Activated naive CD8-positive, alpha-beta T cell treated with anti-CD3 and anti-CD28 coated beads for 36 hours (primary cell): ENCODE measurements around the gene EXOC2. TPM values are rescaled to one million over a fixed set of nuclear protein-coding genes. Genes with fewer than 3 reads are reported as not detected.
"Not testable (repeated sequence)": the region's sequence is repeated elsewhere in the genome, so short reads cannot be mapped to it uniquely, and the experiment has no call there.

Experiments used
- DNase-seq: peaks from one replicate; pipeline ENCODE4 v3.0.0; 2021
- H3K27ac Mint-ChIP-seq: one replicate; pipeline ENCODE4 v1.8.0; 2022; ENCODE audit warnings: mild to moderate bottlenecking, moderate library complexity, mixed read lengths
- H3K27me3 Mint-ChIP-seq: one replicate; pipeline ENCODE4 v1.8.0; 2022; ENCODE audit warnings: mild to moderate bottlenecking, mixed read lengths
- H3K36me3 Mint-ChIP-seq: one replicate; pipeline ENCODE4 v1.8.0; 2021; ENCODE audit warnings: mild to moderate bottlenecking, mixed read lengths
- H3K4me1 Mint-ChIP-seq: one replicate; pipeline ENCODE4 v1.8.0; 2021; ENCODE audit warnings: mixed read lengths
- H3K4me3 Mint-ChIP-seq: one replicate; pipeline ENCODE4 v1.8.0; 2022; ENCODE audit warnings: mild to moderate bottlenecking, moderate library complexity, mixed read lengths
- H3K9me3 Mint-ChIP-seq: one replicate; pipeline ENCODE4 v1.8.0; 2022; ENCODE audit warnings: mixed read lengths
- total RNA-seq, 2 experiments: library from RNA; stranded (reverse); gene quantifications; one replicate each; pipeline ENCODE4 v1.2.3, GENCODE V29; 2021

EXOC2 gene
- total RNA-seq, 2 experiments from 2014 or later: 28.4 to 30.0 TPM

DNA sequence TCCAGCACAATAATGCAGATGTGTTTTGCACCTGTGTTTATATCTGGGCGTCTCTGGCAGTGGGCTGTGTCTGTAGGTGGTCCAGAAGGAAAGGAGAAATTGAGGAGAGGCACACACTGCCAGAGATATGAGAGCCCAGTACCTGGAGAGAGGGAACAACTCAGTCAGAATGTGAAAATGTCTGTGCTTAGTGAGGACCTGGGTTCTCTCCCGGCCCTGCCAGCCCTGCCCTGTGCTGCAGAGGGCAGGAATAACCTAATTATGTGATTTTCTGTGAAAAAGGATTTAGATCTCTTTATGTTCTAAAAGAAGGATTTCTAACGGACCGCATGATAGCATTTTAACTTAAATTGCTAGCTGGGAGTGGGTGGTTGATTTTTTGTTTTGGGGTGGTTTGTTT lies 8.3 kb upstream of the EXOC2 start:
- H3K36me3 Mint-ChIP-seq: no peaks in the 10 kb centered on the region
- peaks cover 8% of the 10 kb centered on the region for H3K27me3 Mint-ChIP-seq
- H3K27ac Mint-ChIP-seq: no peak overlapping the region
- H3K9me3 Mint-ChIP-seq: no peaks in the 10 kb centered on the region
- H3K4me3 Mint-ChIP-seq: no peak overlapping the region
- H3K4me1 Mint-ChIP-seq: peaks cover 1% of the 10 kb centered on the region
- DNase-seq: no peak

DNA sequence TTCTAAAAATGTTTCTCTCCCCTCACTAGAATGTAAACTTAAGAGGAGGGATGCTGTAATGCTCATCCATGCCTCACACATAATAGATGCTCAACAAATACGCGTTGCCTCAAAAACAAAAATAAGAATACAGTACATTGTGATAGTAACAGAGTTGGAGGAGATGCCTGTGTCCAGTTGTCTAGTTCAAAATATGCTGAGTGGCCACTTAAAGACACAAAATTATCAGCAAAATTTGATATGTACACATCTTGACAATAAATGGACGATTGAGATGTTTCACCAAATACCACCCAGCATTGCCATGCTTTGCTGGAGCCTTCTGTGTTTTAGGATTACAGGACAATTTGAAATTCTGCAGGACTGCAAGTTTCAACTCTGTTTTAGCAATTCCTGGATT lies 7.6 kb upstream of the EXOC2 start:
- peaks cover 1% of the 10 kb centered on the region for H3K4me1 Mint-ChIP-seq
- H3K9me3 Mint-ChIP-seq: no peaks in the 10 kb centered on the region
- H3K27ac Mint-ChIP-seq: no peak overlapping the region
- H3K36me3 Mint-ChIP-seq: no peaks in the 10 kb centered on the region
- H3K4me3 Mint-ChIP-seq: no peak overlapping the region
- H3K27me3 Mint-ChIP-seq: peaks cover 8% of the 10 kb centered on the region
- no peak for DNase-seq

DNA sequence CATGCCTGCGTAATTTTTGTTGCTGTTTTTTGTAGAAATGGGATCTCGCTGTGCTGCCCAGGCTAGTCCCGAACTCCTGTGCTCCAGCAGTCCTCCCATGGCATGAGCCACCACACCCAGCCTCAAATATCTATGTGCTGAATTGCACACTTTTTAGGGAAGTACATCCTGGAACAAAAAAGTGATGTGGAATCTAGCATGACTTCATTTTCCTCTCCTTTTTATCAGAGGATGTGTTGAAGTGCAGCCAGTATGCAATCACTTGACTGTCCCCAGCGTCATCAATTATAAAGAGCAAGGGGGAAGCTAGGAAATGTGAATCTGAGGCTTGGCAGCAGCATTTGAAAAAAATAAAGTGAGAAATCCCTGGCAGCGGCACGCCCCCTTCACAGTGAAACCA lies 6.4 kb upstream of the EXOC2 start:
- Mint-ChIP-seq H3K27ac (no peak overlapping the region), H3K4me3 (no peak overlapping the region), H3K27me3 (peaks cover 8% of the 10 kb centered on the region), H3K36me3 (no peaks in the 10 kb centered on the region), H3K4me1 (peaks cover 1% of the 10 kb centered on the region), H3K9me3 (no peaks in the 10 kb centered on the region)
- no peak for DNase-seq

GRCh38 chr6:694431-695126 lies 1.6 kb upstream of the EXOC2 start:
- H3K4me1 Mint-ChIP-seq: peaks cover 22% of the 10 kb centered on the region
- H3K4me3 Mint-ChIP-seq, H3K27me3 Mint-ChIP-seq, H3K27ac Mint-ChIP-seq, H3K9me3 Mint-ChIP-seq, H3K36me3 Mint-ChIP-seq, DNase-seq: not testable (repeated sequence)

DNA sequence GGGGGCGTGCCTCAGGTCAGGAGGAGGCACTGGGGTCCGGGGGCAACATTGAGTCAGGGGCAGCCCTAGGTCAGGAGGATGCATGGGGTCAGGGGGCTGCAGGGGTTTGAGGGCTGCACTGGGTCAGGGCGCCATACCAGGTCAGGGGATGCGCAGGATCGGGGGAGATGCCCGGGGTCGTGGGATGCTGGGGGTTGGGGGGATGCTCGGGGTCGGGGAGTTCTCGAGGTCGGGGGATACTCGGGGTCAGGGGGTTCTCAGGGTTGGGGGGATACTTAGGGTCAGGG lies 727 bp upstream of the EXOC2 start:
- no peaks in the 10 kb centered on the region for H3K27me3 Mint-ChIP-seq
- no peak for DNase-seq
- no peaks in the 10 kb centered on the region for H3K9me3 Mint-ChIP-seq
- H3K27ac Mint-ChIP-seq: no peak overlapping the region
- H3K36me3 Mint-ChIP-seq: peaks cover 8% of the 10 kb centered on the region
- H3K4me3 Mint-ChIP-seq: peak overlapping the region; percentile 97
- H3K4me1 Mint-ChIP-seq: peaks cover 25% of the 10 kb centered on the region

GRCh38 chr6:692356-692851 lies 535 bp downstream of the EXOC2 start:
- peak; percentile 84 for DNase-seq
- Mint-ChIP-seq H3K27ac (peak overlapping the region; percentile 85), H3K9me3 (no peaks in the 10 kb centered on the region), H3K27me3 (no peaks in the 10 kb centered on the region), H3K36me3 (peaks cover 8% of the 10 kb centered on the region), H3K4me3 (peak overlapping the region; percentile 93), H3K4me1 (peaks cover 25% of the 10 kb centered on the region)

- Mint-ChIP-seq H3K4me1 (peaks cover 37% of the 10 kb centered on the region), H3K27me3 (no peaks in the 10 kb centered on the region), H3K27ac (no peak overlapping the region), H3K9me3 (no peaks in the 10 kb centered on the region), H3K36me3 (peaks cover 12% of the 10 kb centered on the region), H3K4me3 (no peak overlapping the region)
- no peak for DNase-seq
These were observed 3.7 kb downstream of the EXOC2 start for GRCh38 chr6:689223-689622.

DNA sequence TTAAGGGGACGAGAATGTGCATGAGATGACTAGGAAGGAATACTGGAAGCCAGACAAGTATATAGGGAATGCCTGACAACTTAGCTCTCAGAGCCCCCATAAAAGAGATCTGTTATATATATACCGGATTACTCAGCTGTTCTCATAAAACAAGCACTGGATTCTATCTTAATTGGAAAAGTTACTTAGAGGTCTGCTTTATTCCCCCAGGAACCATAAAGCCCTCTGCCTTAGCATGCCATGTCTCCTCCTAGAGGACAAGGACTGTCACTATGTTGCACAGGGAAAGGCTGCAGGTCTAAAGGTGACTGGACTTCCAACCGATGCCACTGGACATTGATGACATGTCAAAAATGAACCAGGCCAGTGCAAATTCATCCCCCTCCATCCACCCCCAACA lies 6.4 kb downstream of the EXOC2 start:
- Mint-ChIP-seq H3K4me3 (no peak overlapping the region), H3K36me3 (peaks cover 16% of the 10 kb centered on the region), H3K9me3 (no peaks in the 10 kb centered on the region), H3K27ac (no peak overlapping the region), H3K4me1 (peaks cover 42% of the 10 kb centered on the region), H3K27me3 (no peaks in the 10 kb centered on the region)
- DNase-seq: no peak

- Mint-ChIP-seq H3K27ac (peak overlapping the region; percentile 88), H3K36me3 (peaks cover 16% of the 10 kb centered on the region), H3K4me1 (peaks cover 42% of the 10 kb centered on the region), H3K9me3 (no peaks in the 10 kb centered on the region), H3K27me3 (no peaks in the 10 kb centered on the region), H3K4me3 (peak overlapping the region; percentile 46)
- peak; percentile 26 for DNase-seq
These were observed 7.9 kb downstream of the EXOC2 start for GRCh38 chr6:684831-685636.

DNA sequence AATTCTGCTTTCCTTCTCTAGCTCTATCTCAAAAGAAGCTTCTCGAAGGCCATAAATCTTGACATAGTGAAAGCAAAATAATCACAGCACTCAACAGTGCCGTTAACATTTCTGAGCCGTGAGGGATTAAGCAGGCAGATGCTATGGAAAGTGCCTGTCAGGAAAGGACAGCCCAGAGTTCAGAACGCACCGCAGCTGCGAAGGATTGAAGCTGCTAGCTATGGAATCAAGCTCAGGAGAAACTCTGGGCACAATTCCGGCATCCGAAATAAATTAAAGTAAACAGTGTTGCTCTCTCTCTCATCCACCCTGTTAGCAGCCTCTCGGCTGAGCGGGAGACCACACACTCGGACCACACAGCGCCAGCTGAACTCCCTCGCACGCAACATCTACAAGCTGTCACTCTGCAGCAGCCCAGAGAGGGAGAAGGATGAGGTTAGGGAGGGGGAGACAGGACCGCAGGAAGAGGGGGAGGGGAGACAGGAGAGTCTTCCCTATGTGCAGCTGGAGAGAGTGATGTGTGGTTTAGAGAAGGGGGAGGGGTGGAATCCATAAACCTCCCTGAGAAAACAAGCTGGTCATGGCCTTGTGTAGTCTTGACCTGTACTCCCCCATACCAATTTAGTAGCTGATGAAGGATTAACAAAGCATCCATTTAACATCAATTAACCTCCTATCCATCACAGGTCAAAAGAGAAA lies 9.0 kb downstream of the EXOC2 start:
- peak overlapping the region; percentile 40 for H3K27ac Mint-ChIP-seq
- no peaks in the 10 kb centered on the region for H3K27me3 Mint-ChIP-seq
- H3K9me3 Mint-ChIP-seq: no peaks in the 10 kb centered on the region
- H3K36me3 Mint-ChIP-seq: peaks cover 11% of the 10 kb centered on the region
- peak; percentile 28 for DNase-seq
- peaks cover 46% of the 10 kb centered on the region for H3K4me1 Mint-ChIP-seq
- peak overlapping the region; percentile 46 for H3K4me3 Mint-ChIP-seq

GRCh38 chr6:680666-681340 lies 12.1 kb downstream of the EXOC2 start:
- Mint-ChIP-seq H3K4me1 (peaks cover 46% of the 10 kb centered on the region), H3K4me3 (no peak overlapping the region), H3K27ac (no peak overlapping the region), H3K9me3 (no peaks in the 10 kb centered on the region), H3K36me3 (peaks cover 20% of the 10 kb centered on the region), H3K27me3 (no peaks in the 10 kb centered on the region)
- no peak for DNase-seq

DNA sequence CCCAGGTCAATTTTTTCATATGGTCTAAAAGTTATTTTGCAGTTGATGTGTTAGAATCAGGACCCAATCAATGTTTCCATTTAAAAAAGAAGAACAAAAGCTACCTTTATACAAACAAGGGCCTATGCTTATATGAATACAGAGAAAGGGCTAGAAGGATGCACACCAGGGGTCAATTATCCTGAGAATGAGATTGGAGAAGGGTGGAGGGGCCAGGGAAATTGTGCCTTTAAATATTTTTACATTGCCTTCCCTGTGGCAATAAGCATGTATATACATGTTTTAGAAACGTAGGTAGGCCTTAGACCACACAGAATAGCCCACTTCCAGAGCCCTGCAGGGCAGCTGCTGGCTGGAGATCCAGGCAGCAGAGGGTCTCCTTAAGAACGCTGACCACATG lies 12.7 kb downstream of the EXOC2 start:
- DNase-seq: no peak
- H3K9me3 Mint-ChIP-seq: no peaks in the 10 kb centered on the region
- H3K36me3 Mint-ChIP-seq: peaks cover 18% of the 10 kb centered on the region
- H3K4me3 Mint-ChIP-seq: no peak overlapping the region
- H3K4me1 Mint-ChIP-seq: peaks cover 41% of the 10 kb centered on the region
- H3K27ac Mint-ChIP-seq: no peak overlapping the region
- H3K27me3 Mint-ChIP-seq: no peaks in the 10 kb centered on the region

DNA sequence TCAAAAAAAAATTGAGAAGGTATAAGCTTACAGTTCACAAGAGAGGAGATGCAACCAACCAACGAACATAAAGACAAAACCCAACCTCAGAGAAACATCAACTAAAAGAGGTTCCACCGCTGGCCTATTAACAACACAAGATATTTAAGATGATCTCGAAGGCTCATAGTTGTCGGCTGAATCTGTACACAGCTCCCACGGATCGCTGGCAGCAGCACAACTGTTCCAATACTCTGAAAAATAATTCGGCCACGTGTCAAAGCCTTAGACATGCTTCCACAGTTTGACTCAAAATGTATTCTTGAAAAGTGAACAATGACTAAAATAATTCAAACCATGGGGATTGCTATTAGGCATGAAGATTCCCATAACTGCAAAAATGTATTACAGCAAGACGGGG lies 13.7 kb downstream of the EXOC2 start:
- Mint-ChIP-seq H3K36me3 (peaks cover 24% of the 10 kb centered on the region), H3K9me3 (no peaks in the 10 kb centered on the region), H3K4me1 (peaks cover 43% of the 10 kb centered on the region), H3K27me3 (no peaks in the 10 kb centered on the region), H3K27ac (no peak overlapping the region), H3K4me3 (no peak overlapping the region)
- no peak for DNase-seq

GRCh38 chr6:678520-678919 lies 14.4 kb downstream of the EXOC2 start:
- Mint-ChIP-seq H3K4me3 (no peak overlapping the region), H3K4me1 (peaks cover 37% of the 10 kb centered on the region), H3K27ac (no peak overlapping the region), H3K27me3 (no peaks in the 10 kb centered on the region), H3K9me3 (no peaks in the 10 kb centered on the region), H3K36me3 (peaks cover 25% of the 10 kb centered on the region)
- DNase-seq: no peak

DNA sequence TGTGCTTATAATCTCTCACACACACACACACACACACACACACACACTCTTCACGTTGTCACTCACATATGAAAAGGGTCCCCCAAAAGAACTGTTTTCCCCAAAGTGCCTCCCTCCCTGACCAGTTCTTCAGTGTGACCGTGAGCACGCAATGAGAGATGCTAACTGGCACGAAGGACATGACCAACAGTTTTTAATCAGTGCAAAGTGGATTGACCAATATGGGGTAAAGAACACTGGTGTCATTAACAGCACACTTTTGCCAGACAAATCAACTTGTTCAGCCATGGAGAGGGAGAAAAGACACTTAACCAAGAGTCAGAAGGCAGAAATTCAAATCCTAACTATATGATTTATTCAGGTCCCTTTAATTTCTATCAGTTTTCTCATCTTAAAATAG lies 15.0 kb downstream of the EXOC2 start:
- Mint-ChIP-seq H3K27ac (no peak overlapping the region), H3K4me1 (peaks cover 31% of the 10 kb centered on the region), H3K27me3 (no peaks in the 10 kb centered on the region), H3K9me3 (no peaks in the 10 kb centered on the region), H3K4me3 (no peak overlapping the region), H3K36me3 (peaks cover 25% of the 10 kb centered on the region)
- no peak for DNase-seq
